Spleen (tissue), 11 donors: ENCODE data around the gene GPC2. TPM values are rescaled to one million over a fixed set of nuclear protein-coding genes. Genes with fewer than 3 reads are reported as not detected.
A peak's percentile ranks its signal among the peaks of the same experiment; 100 is the strongest.

ENCODE experiments used
- DNase-seq: peaks from one replicate; pipeline ENCODE4 v3.0.0-alpha.2; 2020
- H3K27ac ChIP-seq, 8 donors: fragments of 200-600 bp; sonication (generic) in 7 of 8; 1 replicate in 4 of 8; 2 replicates in 4 of 8; pipeline versions ENCODE4 v1.5.0 to v1.8.0; 2016 to 2021; ENCODE audit warnings: inconsistent platforms in 4 of 8, mild to moderate bottlenecking in 4 of 8, moderate library complexity in 1 of 8
- H3K27me3 ChIP-seq, 7 donors: fragments of 200-600 bp; sonication (generic) in 6 of 7; replicated peaks in 1 of 7; 1 replicate in 4 of 7; 2 replicates in 3 of 7; pipeline versions ENCODE4 v1.5.0 to v1.8.0; 2016 to 2021; ENCODE audit warnings: inconsistent platforms in 3 of 7, mild to moderate bottlenecking in 1 of 7
- H3K36me3 ChIP-seq, 6 donors: fragments of 200-600 bp; sonication (generic) in 5 of 6; 1 replicate in 4 of 6; 2 replicates in 2 of 6; pipeline versions ENCODE4 v1.5.0 to v1.8.0; 2016 to 2021; ENCODE audit warnings: inconsistent platforms in 2 of 6
- H3K4me1 ChIP-seq, 6 donors: fragments of 200-600 bp; sonication (generic) in 5 of 6; 1 replicate in 3 of 6; 2 replicates in 3 of 6; pipeline versions ENCODE4 v1.5.0 to v1.8.0; 2016 to 2021; ENCODE audit warnings: inconsistent platforms in 3 of 6
- H3K4me3 ChIP-seq, 8 donors: fragments of 200-600 bp; sonication (generic) in 7 of 8; 1 replicate in 4 of 8; 2 replicates in 4 of 8; pipeline versions ENCODE4 v1.5.0 to v1.8.0; 2016 to 2021; ENCODE audit warnings: inconsistent platforms in 4 of 8, mild to moderate bottlenecking in 4 of 8, moderate library complexity in 2 of 8
- H3K9me3 ChIP-seq, 8 donors: fragments of 200-600 bp; sonication (generic) in 7 of 8; 1 replicate in 4 of 8; 2 replicates in 4 of 8; pipeline versions ENCODE4 v1.5.0 to v1.8.0; 2016 to 2021; ENCODE audit warnings: inconsistent platforms in 4 of 8
- CTCF ChIP-seq, 11 experiments: fragments of 200-600 bp in 7 of 11; fragments of 450-650 bp in 4 of 11; sonication (generic) in 4 of 11; IDR thresholded peaks in 8 of 11; conservative IDR thresholded peaks in 3 of 11; 1 replicate in 7 of 11; 2 replicates in 4 of 11; pipeline versions ENCODE4 v1.4.0 to v1.8.0; 2016 to 2021; ENCODE audit warnings: antibody characterized with exemption in 11 of 11, inconsistent platforms in 4 of 11, mild to moderate bottlenecking in 1 of 11
- POLR2A ChIP-seq, 3 donors: fragments of 450-650 bp; IDR thresholded peaks; one replicate each; pipeline ENCODE4 v1.5.1; 2017; ENCODE audit warnings: antibody characterized with exemption in 3 of 3, mild to moderate bottlenecking in 1 of 3
- POLR2AphosphoS5 ChIP-seq, 3 donors: sonication (generic); formaldehyde crosslinking; IDR thresholded peaks; one replicate each; pipeline ENCODE4 v1.5.1; 2017; ENCODE audit warnings: antibody characterized with exemption in 3 of 3
- WGBS, 5 donors: extraction: QIAGEN DNeasy Blood & Tissue Kit in 3 of 5; methylation state at CpG; one replicate each; pipeline versions ENCODE4 v1.1.5 to v1.1.7; 2013 to 2018; 5-methylcytosine and 5-hydroxymethylcytosine counted together
- intact Hi-C: fragments of 100-400 bp; cut with DNase I; formaldehyde crosslinking; loops from one replicate; pipeline ENCODE4 v1.15.0; 2023; ENCODE audit warnings: low total_unique reads
- polyA plus RNA-seq, 3 donors: library from polyadenylated mRNA; stranded (reverse); fragments of 200-250 nt; gene quantifications; one replicate each; pipeline ENCODE4 v1.2.1, GENCODE V29; 2013
- total RNA-seq, 7 donors: library from RNA; depleted of rRNA in 3 of 7; stranded (reverse); fragments of >200 nt in 3 of 7; fragmentation: NEBNext Ultra II Directional in 4 of 7; extraction: Animal tissue kit (Norgen Biotek cat#: 25700) in 4 of 7; gene quantifications; one replicate each; pipeline versions ENCODE4 v1.1.0 to v1.2.1, GENCODE V29; 2016 to 2021
- donor health status: healthy with polysubstance abuse.
- donor health status: DM: no; HTN: no; CAD: no; lungs with moderate emphysema.
- donor health status: DM: no; HTN: no; CAD: no.
- donor health status: Bipolar disorder and iron deficiency.
- donor health status: healthy.
- donor health status: DM: no; HTN: no; CAD: no.
- donor health status: DM: yes; HTN: yes; CAD: no.

GPC2 gene
- total and polyA plus RNA-seq, 10 donors, result 2.1 to 5.3 (median 4.3) TPM

- Histone ChIP-seq H3K4me1 (peaks cover 22 to 80% (median 66%) of the 10 kb centered on the region in 6 donors), H3K27me3 (no peaks in the 10 kb centered on the region), H3K27ac (peak overlapping the region in 7 of 8 donors; percentile 88 to 97 (median 95)), H3K9me3 (no peaks in the 10 kb centered on the region), H3K4me3 (peak overlapping the region in 6 of 8 donors; percentile 73 to 98 (median 88)), H3K36me3 (peaks cover 0 to 59% (median 36%) of the 10 kb centered on the region in 6 donors)
- peak; percentile 78 for DNase-seq
- TF ChIP-seq POLR2AphosphoS5 (IDR thresholded peaks at IDR 0.05) (peak in 1 of 3 donors; percentile 26), CTCF (IDR thresholded peaks at IDR 0.05 in 8 of 11, conservative IDR thresholded peaks at IDR 0.05 in 3 of 11) (no peak)
- intact Hi-C loops, result no loop called here
- WGBS, 5 donors, result 67 to 80% (median 73%) methylated on average over 14 to 16 of the region's 16 CpGs
These were observed 20.7 kb downstream of the GPC2 start for GRCh38 chr7:100156331-100157068.

GRCh38 chr7:100155553-100156317, 21.4 kb downstream of the GPC2 start:
- H3K9me3 ChIP-seq, result no peaks in the 10 kb centered on the region
- DNase-seq, result peak; percentile 77
- no peak overlapping the region for H3K4me3 ChIP-seq
- WGBS, 5 donors, result 77 to 88% (median 86%) methylated on average over 20 of the region's 20 CpGs
- no peaks in the 10 kb centered on the region for H3K27me3 ChIP-seq
- no peak for TF ChIP-seq POLR2A (IDR thresholded peaks at IDR 0.05)
- no peak for TF ChIP-seq CTCF (IDR thresholded peaks at IDR 0.05 in 8 of 11, conservative IDR thresholded peaks at IDR 0.05 in 3 of 11)
- TF ChIP-seq POLR2AphosphoS5 (IDR thresholded peaks at IDR 0.05), result no peak
- intact Hi-C loops, result no loop called here
- H3K36me3 ChIP-seq, result peaks cover 0 to 67% (median 37%) of the 10 kb centered on the region in 6 donors
- H3K27ac ChIP-seq, result peak overlapping the region in 3 of 8 donors; percentile 95 to 97 (median 97)
- H3K4me1 ChIP-seq, result peaks cover 22 to 88% (median 73%) of the 10 kb centered on the region in 6 donors

- H3K4me3 ChIP-seq, result no peak overlapping the region
- intact Hi-C loops, result no loop called here
- no peaks in the 10 kb centered on the region for H3K9me3 ChIP-seq
- 78 to 88% (median 86%) methylated on average over 16 to 30 of the region's 30 CpGs for WGBS, 5 donors
- peaks cover 29 to 97% (median 82%) of the 10 kb centered on the region in 6 donors for H3K4me1 ChIP-seq
- no peaks in the 10 kb centered on the region for H3K27me3 ChIP-seq
- no peak for TF ChIP-seq CTCF (IDR thresholded peaks at IDR 0.05 in 8 of 11, conservative IDR thresholded peaks at IDR 0.05 in 3 of 11)
- TF ChIP-seq POLR2AphosphoS5 (IDR thresholded peaks at IDR 0.05), result peak in 2 of 3 donors; percentile 12 to 67
- peak overlapping the region in 3 of 8 donors; percentile 95 to 97 (median 97) for H3K27ac ChIP-seq
- peak; percentile 79 for DNase-seq
- H3K36me3 ChIP-seq, result peaks cover 0 to 72% (median 37%) of the 10 kb centered on the region in 6 donors
These were observed 22.3 kb downstream of the GPC2 start for GRCh38 chr7:100154651-100155491.
